AG09319 (cell line): ENCODE data around the gene CLEC12A.

Source experiments
- DNase-seq: peaks from one replicate; pipeline ENCODE4 v3.0.0-alpha.2; 2010; ENCODE audit warnings: low read depth; ENCODE audit errors: extremely low read depth
- TF ChIP-seq, protein P1 (sequence below): IDR thresholded peaks from 2 replicates; pipeline ENCODE4 v1.5.1; 2011; ENCODE audit warnings: low read depth, mild to moderate bottlenecking, inconsistent platforms, low read length, moderate library complexity

The CLEC12A gene

DNA sequence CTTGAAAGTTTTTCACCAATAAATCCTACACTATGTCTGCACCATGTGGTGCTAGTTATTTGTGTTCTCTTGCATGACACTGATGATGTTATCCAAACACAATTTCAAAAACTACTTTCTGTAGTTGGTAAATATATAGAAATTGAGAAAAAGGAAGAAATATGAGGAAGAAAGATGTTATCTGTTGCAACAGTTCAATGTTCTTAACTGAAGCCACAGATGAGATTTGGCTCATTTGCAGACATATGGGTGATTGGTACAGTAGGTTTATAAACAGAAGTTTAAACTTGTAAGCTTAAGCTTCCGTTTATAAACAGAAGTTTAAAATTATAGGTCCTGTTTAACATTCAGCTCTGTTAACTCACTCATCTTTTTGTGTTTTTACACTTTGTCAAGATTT lies at the start of gene CLEC12A:
TSS of gene CLEC12A (plus strand) at position 229 of the 400 bp plus-strand sequence. CDS start 188 bp downstream, outside the sequence.
- TF ChIP-seq, protein P1, sequence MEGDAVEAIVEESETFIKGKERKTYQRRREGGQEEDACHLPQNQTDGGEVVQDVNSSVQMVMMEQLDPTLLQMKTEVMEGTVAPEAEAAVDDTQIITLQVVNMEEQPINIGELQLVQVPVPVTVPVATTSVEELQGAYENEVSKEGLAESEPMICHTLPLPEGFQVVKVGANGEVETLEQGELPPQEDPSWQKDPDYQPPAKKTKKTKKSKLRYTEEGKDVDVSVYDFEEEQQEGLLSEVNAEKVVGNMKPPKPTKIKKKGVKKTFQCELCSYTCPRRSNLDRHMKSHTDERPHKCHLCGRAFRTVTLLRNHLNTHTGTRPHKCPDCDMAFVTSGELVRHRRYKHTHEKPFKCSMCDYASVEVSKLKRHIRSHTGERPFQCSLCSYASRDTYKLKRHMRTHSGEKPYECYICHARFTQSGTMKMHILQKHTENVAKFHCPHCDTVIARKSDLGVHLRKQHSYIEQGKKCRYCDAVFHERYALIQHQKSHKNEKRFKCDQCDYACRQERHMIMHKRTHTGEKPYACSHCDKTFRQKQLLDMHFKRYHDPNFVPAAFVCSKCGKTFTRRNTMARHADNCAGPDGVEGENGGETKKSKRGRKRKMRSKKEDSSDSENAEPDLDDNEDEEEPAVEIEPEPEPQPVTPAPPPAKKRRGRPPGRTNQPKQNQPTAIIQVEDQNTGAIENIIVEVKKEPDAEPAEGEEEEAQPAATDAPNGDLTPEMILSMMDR = no peak
- DNase-seq = no peak

DNA sequence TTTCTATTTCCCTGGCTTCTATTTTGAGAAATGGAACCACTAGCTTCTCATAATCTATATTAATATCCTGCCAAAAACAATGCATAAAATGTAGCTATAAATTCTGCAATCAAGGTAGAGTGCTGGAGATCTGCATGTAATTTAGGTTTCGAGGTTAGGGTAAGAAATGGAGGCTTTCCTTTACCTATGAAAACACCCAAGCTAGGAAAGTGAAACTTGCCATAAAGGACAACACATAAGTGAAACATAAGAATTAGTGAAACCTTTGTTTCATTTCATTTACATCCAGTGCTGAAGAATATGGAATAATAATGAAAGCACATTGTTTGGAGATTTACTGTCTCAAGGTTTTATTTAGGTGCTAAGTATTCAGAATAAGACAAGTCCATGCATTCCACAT lies 48.8 kb upstream of the CLEC12A start:
- TF ChIP-seq, protein P1 = no peak
- DNase-seq = no peak

DNA sequence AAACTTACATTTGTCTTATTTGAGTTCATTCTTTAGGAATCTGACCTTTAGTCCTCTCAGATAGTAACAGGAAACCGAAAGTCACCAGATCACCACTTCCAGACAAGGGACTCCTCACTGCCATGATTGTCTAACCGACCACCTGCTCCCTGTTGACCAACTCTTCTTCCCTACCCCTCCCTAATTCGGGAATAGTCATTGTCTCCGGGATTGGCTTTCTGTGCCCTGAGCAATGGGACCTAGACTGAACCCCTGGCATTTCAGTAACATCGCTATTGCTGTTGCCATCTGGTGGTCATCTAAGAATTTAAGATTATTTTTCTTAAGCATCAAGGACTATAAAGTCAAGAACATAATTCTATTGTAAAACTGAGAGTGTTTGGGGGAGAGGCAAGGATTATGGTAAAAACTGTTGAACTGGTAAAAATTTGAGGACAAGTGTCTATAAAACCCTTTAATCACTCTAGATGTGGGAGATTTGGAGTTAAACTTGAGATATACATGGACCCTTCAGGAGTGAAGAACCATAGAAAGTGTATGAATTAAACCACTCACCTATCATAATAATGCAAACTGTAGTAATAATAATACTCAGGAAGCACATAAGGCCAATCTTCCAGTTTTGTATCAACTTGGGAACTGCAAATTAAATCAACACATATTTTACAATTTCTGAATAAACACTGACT lies 45.4 kb upstream of the CLEC12A start:
- TF ChIP-seq, protein P1 = peak; percentile 51
- DNase-seq = no peak

DNA sequence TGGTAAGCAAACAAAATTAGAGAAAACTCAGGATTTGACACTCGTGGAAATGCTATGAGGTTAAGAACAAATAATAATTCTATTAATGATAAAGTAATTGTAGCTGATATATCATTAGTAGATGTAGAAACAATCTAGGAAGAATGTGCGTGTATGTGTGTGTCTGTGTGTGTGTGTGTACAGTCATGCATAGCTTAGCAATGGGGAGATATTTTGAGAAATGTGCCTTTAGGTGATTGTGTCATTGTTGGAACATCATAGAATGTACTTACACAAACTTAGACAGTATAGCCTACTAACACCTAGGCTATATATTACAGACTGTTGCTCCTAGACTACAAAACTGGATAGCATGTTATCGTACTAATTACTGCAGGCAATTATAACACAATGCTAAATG lies 44.3 kb upstream of the CLEC12A start:
- TF ChIP-seq, protein P1 = no peak

DNA sequence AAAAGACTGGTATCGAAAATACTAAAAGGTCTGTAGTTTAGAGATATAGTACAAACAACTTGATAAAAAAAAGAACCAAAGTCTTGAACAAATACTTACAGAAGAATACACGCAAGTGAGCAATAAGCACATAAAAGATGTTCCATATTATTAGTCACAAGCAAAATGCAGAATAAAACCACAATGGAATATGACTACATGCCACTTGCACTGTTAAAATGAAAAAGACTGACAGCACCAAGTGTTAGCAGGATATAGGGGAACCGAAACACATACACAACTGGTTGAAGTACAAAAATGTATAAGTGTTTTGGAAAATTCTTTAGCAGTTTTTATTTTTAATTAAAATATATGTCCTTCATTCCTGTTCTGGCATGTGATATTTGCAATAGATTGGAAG lies 42.6 kb upstream of the CLEC12A start:
- no peak for DNase-seq
- TF ChIP-seq, protein P1 = no peak

More for the DNA sequence above, 44.3 kb upstream of the CLEC12A start:
- DNase-seq = no peak

DNA sequence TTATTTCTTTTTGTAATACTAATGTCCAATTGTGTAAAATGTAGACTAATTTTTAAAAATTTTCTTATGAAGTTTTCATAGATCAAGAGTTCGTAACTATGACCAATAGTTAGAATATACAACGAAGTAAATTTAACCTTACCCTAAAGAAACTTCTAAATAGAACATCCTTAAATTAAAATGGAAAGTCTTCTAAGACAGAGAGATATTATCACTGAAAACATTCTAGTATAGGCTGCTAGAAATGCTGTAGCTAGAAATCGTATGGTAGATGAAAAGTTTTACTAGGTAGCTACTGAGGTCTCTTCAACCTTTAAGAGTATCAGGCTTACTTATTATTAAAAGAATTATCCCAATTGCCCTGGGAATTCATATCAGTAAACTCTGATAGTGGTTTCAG lies 40.0 kb upstream of the CLEC12A start:
- no peak for DNase-seq
- TF ChIP-seq, protein P1 = no peak

DNA sequence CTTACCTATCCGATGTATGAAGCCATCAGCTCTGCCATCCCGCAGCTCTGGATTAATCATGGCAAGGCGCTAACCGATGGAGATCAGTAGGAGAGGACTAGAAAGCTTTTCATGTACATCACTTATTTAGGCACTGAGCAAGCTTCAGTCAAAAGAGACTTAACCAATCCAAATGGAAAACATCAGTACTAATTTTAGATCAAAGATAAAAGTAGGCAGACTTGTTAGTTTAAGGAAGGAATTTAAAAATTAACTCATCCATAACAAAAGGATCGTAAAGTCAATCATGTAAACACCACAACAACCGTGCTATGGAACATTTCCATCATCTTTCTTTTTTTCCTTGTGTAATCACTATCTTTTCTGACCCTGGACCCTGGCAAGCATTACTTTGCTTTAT lies 38.9 kb upstream of the CLEC12A start, which contains the start of gene CLEC2A:
TSS of gene CLEC2A (minus strand) at position 101 of the 400 bp plus-strand sequence. CDS start at position 60, 41 bp downstream.
- no peak for DNase-seq
- TF ChIP-seq, protein P1 = no peak
